Right lobe of liver (tissue), 4 donors: ENCODE results near the gene ANKRD44.

ENCODE experiments used
- CTCF ChIP-seq, 4 donors: fragments of 200-600 bp in 3 of 4; fragments of 450-650 bp in 1 of 4; IDR thresholded peaks; one replicate each; pipeline versions ENCODE4 v1.5.1 to v1.8.0; 2016 to 2022; ENCODE audit warnings: antibody characterized with exemption in 4 of 4, mild to moderate bottlenecking in 2 of 4
- POLR2A ChIP-seq: fragments of 450-650 bp; IDR thresholded peaks from one replicate; pipeline ENCODE4 v1.6.1; 2017; ENCODE audit warnings: antibody characterized with exemption, mild to moderate bottlenecking
- donor health status: DM: no; HTN: no; CAD: no.
- donor health status: DM: no; HTN: no; CAD: no.
- donor health status: DM: no; HTN: yes; CAD: no.

- TF ChIP-seq CTCF (IDR thresholded peaks at IDR 0.05) (no peak), POLR2A (no peak)
Observed at GRCh38 chr2:197077336-197077735, 233.2 kb downstream of the ANKRD44 start.
